HL-60 (cell line): ENCODE measurements around the gene ST6GALNAC1.

Experiments
- DNase-seq, 2 experiments: peaks; one replicate each; pipeline ENCODE4 v3.0.0-alpha.2; 2010 to 2020; ENCODE audit warnings: low read depth in 1 of 2, low spot score in 1 of 2
- H3K27ac ChIP-seq: fragments of 250-450 bp; sonication (Bioruptor Pico); replicated peaks from 2 replicates; pipeline ENCODE4 v1.5.1; 2020; ENCODE audit warnings: mild to moderate bottlenecking, moderate library complexity
- H3K27me3 ChIP-seq: fragments of 250-450 bp; sonication (Bioruptor Pico); 2 replicates; pipeline ENCODE4 v1.5.1; 2021; ENCODE audit warnings: mild to moderate bottlenecking, moderate library complexity; ENCODE audit not compliant: insufficient read depth, poor library complexity, severe bottlenecking
- H3K4me3 ChIP-seq: replicated peaks from 2 replicates; pipeline ENCODE4 v1.5.1; 2011; ENCODE audit warnings: mild to moderate bottlenecking, control low read depth, low read length; ENCODE audit not compliant: insufficient read depth
- CTCF ChIP-seq: IDR thresholded peaks from one replicate; pipeline ENCODE4 v1.5.1; 2011; ENCODE audit warnings: low read length, control low read depth, inconsistent platforms; ENCODE audit not compliant: insufficient read depth
- GABPA ChIP-seq: IDR thresholded peaks from 2 replicates; pipeline ENCODE4 v1.6.1; 2012; ENCODE audit warnings: low read depth
- POLR2AphosphoS5 ChIP-seq: IDR thresholded peaks from 2 replicates; pipeline ENCODE4 v1.6.1; 2012; ENCODE audit warnings: low read depth
- REST ChIP-seq: IDR thresholded peaks from 2 replicates; pipeline ENCODE4 v1.6.1; 2012; ENCODE audit warnings: low read depth; ENCODE audit not compliant: insufficient replicate concordance
- SPI1 ChIP-seq: IDR thresholded peaks from 2 replicates; pipeline ENCODE4 v1.6.1; 2012; ENCODE audit warnings: low read depth, mild to moderate bottlenecking, borderline replicate concordance

ST6GALNAC1 gene

GRCh38 chr17:76588182-76588581, 55.4 kb downstream of the ST6GALNAC1 start:
- no peak for TF ChIP-seq SPI1
- no peak for TF ChIP-seq GABPA
- no peak for DNase-seq
- Histone ChIP-seq H3K27ac (no peak overlapping the region), H3K4me3 (no peak overlapping the region), H3K27me3 (peaks cover 13% of the 10 kb centered on the region)

GRCh38 chr17:76586741-76587487, 56.6 kb downstream of the ST6GALNAC1 start:
- TF ChIP-seq REST (no peak), POLR2AphosphoS5 (no peak), CTCF (no peak), GABPA (no peak), SPI1 (no peak)
- H3K27me3 ChIP-seq = peaks cover 13% of the 10 kb centered on the region
- H3K4me3 ChIP-seq = no peak overlapping the region
- no peak for DNase-seq
- H3K27ac ChIP-seq = no peak overlapping the region

- peak within 1 kb of the TSS; percentile 50 for H3K4me3 ChIP-seq
- H3K27me3 ChIP-seq = peaks cover 13% of the 10 kb centered on the region
- no peak within 1 kb of the TSS for H3K27ac ChIP-seq
- DNase-seq = peak in 1 of 2 experiments; percentile 50
- TF ChIP-seq GABPA = no peak
- TF ChIP-seq SPI1 = no peak
- TF ChIP-seq POLR2AphosphoS5 = no peak
- TF ChIP-seq REST = no peak
- TF ChIP-seq CTCF = no peak
Measured at GRCh38 chr17:76585649-76586593, 57.6 kb downstream of the ST6GALNAC1 start, which contains the start of gene ST6GALNAC2. Gene ST6GALNAC2, minus strand, starts transcription at chr17:76585860. Its CDS starts 52 bp downstream, at chr17:76585808.

- peak in 1 of 2 experiments; percentile 34 for DNase-seq
- H3K27ac ChIP-seq = no peak overlapping the region
- TF ChIP-seq REST (no peak), GABPA (no peak), POLR2AphosphoS5 (no peak), SPI1 (no peak), CTCF (no peak)
- H3K27me3 ChIP-seq = peaks cover 13% of the 10 kb centered on the region
- H3K4me3 ChIP-seq = peak overlapping the region; percentile 50
Measured at GRCh38 chr17:76585033-76585648, 58.4 kb downstream of the ST6GALNAC1 start.
